NCI-H2196 treated with DMSO at 0.1 percent for 48 hours (cell line): ENCODE data around the gene WWTR1.

Source experiments
- DNase-seq: peaks from one replicate; lab custom pipeline; 2025; ENCODE audit not compliant: unreplicated experiment; lab: John Stamatoyannopoulos, UW

Gene WWTR1

GRCh38 chr3:149657926-149658743 lies at the start of gene WWTR1:
TSS of gene WWTR1 (minus strand) at chr3:149658025. CDS start at chr3:149657306, 719 bp downstream.
- peak; percentile 69 for DNase-seq

- no peak for DNase-seq
Measured at GRCh38 chr3:149706905-149707304, 49.1 kb upstream of the WWTR1 start.

- no peak for DNase-seq
Measured at GRCh38 chr3:149705416-149705815, 47.6 kb upstream of the WWTR1 start.

- DNase-seq: no peak
Measured at GRCh38 chr3:149703466-149703865, 45.6 kb upstream of the WWTR1 start.

GRCh38 chr3:149702691-149703441 lies 45.0 kb upstream of the WWTR1 start:
- no peak for DNase-seq

- no peak for DNase-seq
Measured at GRCh38 chr3:149701977-149702350, 44.1 kb upstream of the WWTR1 start.

- DNase-seq: no peak
Measured at GRCh38 chr3:149701206-149701976, 43.6 kb upstream of the WWTR1 start.

- DNase-seq: no peak
Measured at GRCh38 chr3:149688122-149688757, 30.4 kb upstream of the WWTR1 start.

GRCh38 chr3:149686996-149687395 lies 29.2 kb upstream of the WWTR1 start:
- no peak for DNase-seq

GRCh38 chr3:149678351-149678950 lies 20.6 kb upstream of the WWTR1 start:
- DNase-seq: peak; percentile 35

GRCh38 chr3:149673393-149673792 lies 15.6 kb upstream of the WWTR1 start:
- DNase-seq: no peak

- no peak for DNase-seq
Measured at GRCh38 chr3:149670742-149671492, 13.1 kb upstream of the WWTR1 start.

GRCh38 chr3:149667576-149667975 lies 9.8 kb upstream of the WWTR1 start:
- DNase-seq: no peak

GRCh38 chr3:149663966-149664365 lies 6.1 kb upstream of the WWTR1 start:
- DNase-seq: no peak

GRCh38 chr3:149662240-149662887 lies 4.5 kb upstream of the WWTR1 start:
- DNase-seq: no peak

- DNase-seq: no peak
Measured at GRCh38 chr3:149660462-149660861, 2.6 kb upstream of the WWTR1 start.

GRCh38 chr3:149658744-149659497 lies 1.1 kb upstream of the WWTR1 start:
- peak; percentile 36 for DNase-seq

- DNase-seq: peak; percentile 69
Measured at GRCh38 chr3:149657321-149657925, 402 bp downstream of the WWTR1 start.
